Natural killer cell (primary cell): ENCODE results near the gene TBCCD1. TPM values are rescaled to one million over a fixed set of nuclear protein-coding genes. Genes with fewer than 3 reads are reported as not detected.
"Not testable (repeated sequence)": the region's sequence is repeated elsewhere in the genome, so short reads cannot be mapped to it uniquely, and the experiment has no call there.

Experiments
- ATAC-seq, 3 donors: fragments of 150-1000 bp in 2 of 3; fragments of 200-7000 bp in 1 of 3; cut with Tn5 transposase; 1 replicate in 1 of 3; 2 replicates in 2 of 3; pipeline ENCODE4 v1.10.0; 2021; ENCODE audit warnings: mild to moderate bottlenecking in 2 of 3, moderate library complexity in 2 of 3
- DNase-seq, 2 donors: peaks; one replicate each; pipeline versions ENCODE4 v3.0.0 to v3.0.0-alpha.2; 2013 to 2021; ENCODE audit warnings: mixed read lengths in 1 of 2
- H3K27ac ChIP-seq: one replicate; pipeline ENCODE4 v1.5.1; 2013; ENCODE audit warnings: mild to moderate bottlenecking, low read length
- H3K27me3 ChIP-seq: one replicate; pipeline ENCODE4 v1.6.1; 2013; ENCODE audit warnings: low read length; ENCODE audit not compliant: control insufficient read depth, insufficient read depth
- H3K36me3 ChIP-seq: one replicate; pipeline ENCODE4 v1.6.1; 2013; ENCODE audit warnings: low read length; ENCODE audit not compliant: control insufficient read depth, insufficient read depth
- H3K4me1 ChIP-seq: one replicate; pipeline ENCODE4 v1.6.1; 2013; ENCODE audit warnings: low read length; ENCODE audit not compliant: control insufficient read depth, insufficient read depth
- H3K4me3 ChIP-seq: one replicate; pipeline ENCODE4 v1.5.1; 2013; ENCODE audit warnings: low read length
- H3K9me3 ChIP-seq: one replicate; pipeline ENCODE4 v1.6.1; 2013; ENCODE audit warnings: low read length; ENCODE audit not compliant: control insufficient read depth, insufficient read depth
- H3K27ac Mint-ChIP-seq, 2 donors: one replicate each; pipeline ENCODE4 v1.8.0; 2022; ENCODE audit warnings: mild to moderate bottlenecking in 2 of 2, mixed read lengths in 2 of 2, moderate library complexity in 1 of 2
- H3K27me3 Mint-ChIP-seq, 2 donors: one replicate each; pipeline ENCODE4 v1.8.0; 2022; ENCODE audit warnings: low read depth in 2 of 2, mixed read lengths in 2 of 2
- H3K36me3 Mint-ChIP-seq: one replicate; pipeline ENCODE4 v1.8.0; 2022; ENCODE audit warnings: mixed read lengths
- H3K4me1 Mint-ChIP-seq, 2 donors: one replicate each; pipeline ENCODE4 v1.8.0; 2022; ENCODE audit warnings: mixed read lengths in 2 of 2
- H3K4me3 Mint-ChIP-seq: one replicate; pipeline ENCODE4 v1.8.0; 2022; ENCODE audit warnings: mild to moderate bottlenecking, moderate library complexity, mixed read lengths
- H3K9me3 Mint-ChIP-seq, 2 donors: one replicate each; pipeline ENCODE4 v1.8.0; 2022; ENCODE audit warnings: mixed read lengths in 2 of 2
- CTCF ChIP-seq: fragments of 200-600 bp; IDR thresholded peaks from one replicate; pipeline ENCODE4 v1.8.0; 2022; ENCODE audit warnings: antibody characterized with exemption
- WGBS: methylation state at CpG from one replicate; pipeline ENCODE4 v1.1.7; 2013; ENCODE audit warnings: missing lambda C conversion rate; ENCODE audit not compliant: insufficient coverage; 5-methylcytosine and 5-hydroxymethylcytosine counted together
- intact Hi-C: fragments of 100-400 bp; cut with micrococcal nuclease; formaldehyde crosslinking; loops from one replicate; pipeline ENCODE4 v1.14.2; 2022
- total RNA-seq, 4 donors: library from RNA; stranded (reverse); fragments of 120-200 nt in 1 of 4; gene quantifications; one replicate each; pipeline versions ENCODE4 v1.2.3 to v1.2.4, GENCODE V29; 2013 to 2022

Gene TBCCD1
- total RNA-seq, 3 donors from 2014 or later (not counting 1 experiment from before 2014, with no cell fraction given) = 16.8 to 23.0 (median 20.3) TPM

- Histone ChIP-seq H3K4me3 (no peak overlapping the region), H3K27ac (no peak overlapping the region), H3K9me3 (no peaks in the 10 kb centered on the region), H3K4me1 (no peaks in the 10 kb centered on the region), H3K36me3 (peaks cover 12% of the 10 kb centered on the region), H3K27me3 (no peaks in the 10 kb centered on the region)
- ATAC-seq (no peak), DNase-seq (peak in 1 of 2 donors; percentile 27)
- Mint-ChIP-seq H3K4me3 (no peak overlapping the region), H3K27ac (no peak overlapping the region), H3K36me3 (no peaks in the 10 kb centered on the region), H3K27me3 (peaks cover 0 to 3% of the 10 kb centered on the region in 2 donors), H3K9me3 (no peaks in the 10 kb centered on the region), H3K4me1 (no peaks in the 10 kb centered on the region)
- WGBS = 89% methylated on average over 3 of the region's 5 CpGs
- intact Hi-C loops = no loop called here
- TF ChIP-seq CTCF = no peak
Observed at GRCh38 chr3:186589856-186590579, 22.9 kb upstream of the TBCCD1 start.

GRCh38 chr3:186589121-186589520 is 22.0 kb upstream of the TBCCD1 start:
- WGBS = no CpG with 5 or more reads among the region's 3 CpGs
- peak in 1 of 2 donors; percentile 20 for DNase-seq
- Histone ChIP-seq H3K27me3 (no peaks in the 10 kb centered on the region), H3K4me3 (no peak overlapping the region), H3K36me3 (peaks cover 21% of the 10 kb centered on the region), H3K4me1 (no peaks in the 10 kb centered on the region), H3K9me3 (no peaks in the 10 kb centered on the region), H3K27ac (no peak overlapping the region)
- Mint-ChIP-seq H3K4me1 (no peaks in the 10 kb centered on the region), H3K9me3 (no peaks in the 10 kb centered on the region), H3K27me3 (peaks cover 0 to 3% of the 10 kb centered on the region in 2 donors), H3K27ac (no peak overlapping the region), H3K36me3 (peaks cover 3% of the 10 kb centered on the region), H3K4me3 (no peak overlapping the region)
- intact Hi-C loops = no loop called here
- no peak for TF ChIP-seq CTCF
- ATAC-seq = no peak

GRCh38 chr3:186588632-186589031 is 21.5 kb upstream of the TBCCD1 start:
- no peak overlapping the region for H3K4me3 ChIP-seq
- H3K9me3 ChIP-seq = no peaks in the 10 kb centered on the region
- Mint-ChIP-seq H3K27me3 (peaks cover 0 to 3% of the 10 kb centered on the region in 2 donors), H3K27ac (no peak overlapping the region), H3K36me3 (peaks cover 8% of the 10 kb centered on the region), H3K9me3 (no peaks in the 10 kb centered on the region), H3K4me3 (no peak overlapping the region), H3K4me1 (no peaks in the 10 kb centered on the region)
- no peaks in the 10 kb centered on the region for H3K27me3 ChIP-seq
- H3K27ac ChIP-seq = no peak overlapping the region
- no peak for ATAC-seq
- peaks cover 26% of the 10 kb centered on the region for H3K36me3 ChIP-seq
- 88% methylated on average over 2 of the region's 2 CpGs for whole genome bisulfite sequencing
- TF ChIP-seq CTCF = no peak
- no peak for DNase-seq
- intact Hi-C loops = no loop called here
- H3K4me1 ChIP-seq = no peaks in the 10 kb centered on the region

GRCh38 chr3:186587183-186587582 is 20.0 kb upstream of the TBCCD1 start:
- Histone ChIP-seq H3K27ac (no peak overlapping the region), H3K4me1 (no peaks in the 10 kb centered on the region), H3K9me3 (no peaks in the 10 kb centered on the region), H3K4me3 (no peak overlapping the region), H3K36me3 (peaks cover 40% of the 10 kb centered on the region), H3K27me3 (no peaks in the 10 kb centered on the region)
- H3K4me3 Mint-ChIP-seq = no peak overlapping the region
- peaks cover 18% of the 10 kb centered on the region for H3K36me3 Mint-ChIP-seq
- no peak for DNase-seq
- peaks cover 0 to 3% of the 10 kb centered on the region in 2 donors for H3K27me3 Mint-ChIP-seq
- H3K9me3 Mint-ChIP-seq = no peaks in the 10 kb centered on the region
- intact Hi-C loops = no loop called here
- no peak for TF ChIP-seq CTCF
- no peak overlapping the region for H3K27ac Mint-ChIP-seq
- no peaks in the 10 kb centered on the region for H3K4me1 Mint-ChIP-seq
- no peak for ATAC-seq

GRCh38 chr3:186586245-186586644 is 19.1 kb upstream of the TBCCD1 start:
- H3K4me3 ChIP-seq, H3K4me1 Mint-ChIP-seq, H3K27me3 ChIP-seq, H3K4me1 ChIP-seq, H3K27ac Mint-ChIP-seq, H3K27ac ChIP-seq, intact Hi-C loops, H3K9me3 Mint-ChIP-seq, H3K27me3 Mint-ChIP-seq, H3K9me3 ChIP-seq, ATAC-seq, H3K4me3 Mint-ChIP-seq, DNase-seq: not testable (repeated sequence)
- H3K36me3 Mint-ChIP-seq = peaks cover 28% of the 10 kb centered on the region
- peaks cover 49% of the 10 kb centered on the region for H3K36me3 ChIP-seq
- 97% methylated on average over 9 of the region's 9 CpGs for WGBS
